T-helper 1 cell (primary cell): ENCODE measurements around the gene ORM1.

ENCODE experiments used
- DNase-seq, 5 donors: peaks; one replicate each; pipeline ENCODE4 v3.0.0-alpha.2; 2012 to 2020

The ORM1 gene

GRCh38 chr9:114287763-114288192 lies 35.1 kb upstream of the ORM1 start:
- DNase-seq, result peak in 1 of 5 donors; percentile 6

- no peak for DNase-seq
Measured at GRCh38 chr9:114288193-114289091, 34.5 kb upstream of the ORM1 start.

GRCh38 chr9:114289106-114289505 lies 33.8 kb upstream of the ORM1 start:
- DNase-seq, result no peak

- no peak for DNase-seq
Measured at GRCh38 chr9:114289571-114290481, 33.1 kb upstream of the ORM1 start.

GRCh38 chr9:114290561-114290986 lies 32.3 kb upstream of the ORM1 start:
- no peak for DNase-seq

GRCh38 chr9:114291064-114291474 lies 31.8 kb upstream of the ORM1 start:
- DNase-seq, result peak in 4 of 5 donors; percentile 40 to 61 (median 54)

GRCh38 chr9:114291886-114292590 lies 30.9 kb upstream of the ORM1 start:
- no peak for DNase-seq

GRCh38 chr9:114294664-114295063 lies 28.2 kb upstream of the ORM1 start:
- DNase-seq, result no peak

- no peak for DNase-seq
Measured at GRCh38 chr9:114296338-114296737, 26.6 kb upstream of the ORM1 start.

- DNase-seq, result no peak
Measured at GRCh38 chr9:114299286-114300152, 23.4 kb upstream of the ORM1 start.

GRCh38 chr9:114300153-114300845 lies 22.6 kb upstream of the ORM1 start:
- no peak for DNase-seq

- no peak for DNase-seq
Measured at GRCh38 chr9:114300846-114301797, 21.8 kb upstream of the ORM1 start.

- no peak for DNase-seq
Measured at GRCh38 chr9:114301798-114302565, 20.9 kb upstream of the ORM1 start.

GRCh38 chr9:114302727-114303126 lies 20.2 kb upstream of the ORM1 start:
- DNase-seq, result no peak

GRCh38 chr9:114303571-114303970 lies 19.3 kb upstream of the ORM1 start:
- no peak for DNase-seq

GRCh38 chr9:114303977-114304376 lies 18.9 kb upstream of the ORM1 start:
- no peak for DNase-seq

- no peak for DNase-seq
Measured at GRCh38 chr9:114304416-114305188, 18.3 kb upstream of the ORM1 start.

- no peak for DNase-seq
Measured at GRCh38 chr9:114307899-114308267, 15.0 kb upstream of the ORM1 start.
